Adrenal gland (tissue), 12 donors: ENCODE results near the gene ZC3H8. TPM values are rescaled to one million over a fixed set of nuclear protein-coding genes. Genes with fewer than 3 reads are reported as not detected.
A peak's percentile ranks its signal among the peaks of the same experiment; 100 is the strongest.

Source experiments
- DNase-seq, 7 donors: peaks; one replicate each; pipeline ENCODE4 v3.0.0-alpha.2; 2019 to 2020
- H3K27ac ChIP-seq, 5 donors: fragments of 200-600 bp; sonication (generic) in 4 of 5; 1 replicate in 3 of 5; 2 replicates in 2 of 5; pipeline versions ENCODE4 v1.5.1 to v1.8.0; 2016 to 2020; ENCODE audit warnings: mild to moderate bottlenecking in 1 of 5
- H3K27me3 ChIP-seq: fragments of 200-600 bp; 2 replicates; pipeline ENCODE4 v1.8.0; 2021
- H3K36me3 ChIP-seq, 2 donors: fragments of 200-600 bp; replicated peaks in 1 of 2; 1 replicate in 1 of 2; 2 replicates in 1 of 2; pipeline versions ENCODE4 v1.5.1 to v1.8.0; 2018 to 2022
- H3K4me1 ChIP-seq, 2 donors: fragments of 200-600 bp; replicated peaks in 1 of 2; 1 replicate in 1 of 2; 2 replicates in 1 of 2; pipeline versions ENCODE4 v1.5.1 to v1.8.0; 2018 to 2021
- H3K4me3 ChIP-seq, 4 donors: fragments of 200-600 bp; sonication (generic) in 3 of 4; one replicate each; pipeline ENCODE4 v1.5.1; 2016 to 2018
- H3K9me3 ChIP-seq, 3 donors: fragments of 200-600 bp; sonication (generic) in 1 of 3; replicated peaks in 1 of 3; 1 replicate in 2 of 3; 2 replicates in 1 of 3; pipeline versions ENCODE4 v1.5.1 to v1.8.0; 2016 to 2021
- CTCF ChIP-seq, 6 experiments: fragments of 450-650 bp in 4 of 6; fragments of 200-600 bp in 2 of 6; sonication (generic) in 1 of 6; IDR thresholded peaks; 1 replicate in 5 of 6; 2 replicates in 1 of 6; pipeline versions ENCODE4 v1.5.1 to v1.8.0; 2016 to 2021; ENCODE audit warnings: antibody characterized with exemption in 6 of 6, mild to moderate bottlenecking in 2 of 6, moderate library complexity in 1 of 6
- POLR2A ChIP-seq, 2 donors: fragments of 450-650 bp; IDR thresholded peaks; one replicate each; pipeline ENCODE4 v1.6.1; 2017; ENCODE audit warnings: antibody characterized with exemption in 2 of 2, mild to moderate bottlenecking in 2 of 2, moderate library complexity in 1 of 2
- WGBS, 4 donors: extraction: QIAGEN DNeasy Blood & Tissue Kit in 2 of 4; methylation state at CpG; one replicate each; pipeline versions ENCODE4 v1.1.5 to v1.1.7; 2013 to 2017; 5-methylcytosine and 5-hydroxymethylcytosine counted together
- intact Hi-C, 2 donors: fragments of 100-400 bp; cut with DNase I; formaldehyde crosslinking; loops; one replicate each; pipeline versions ENCODE4 v1.14.1 to v1.15.0; 2022 to 2023
- polyA plus RNA-seq, 3 donors: library from polyadenylated mRNA; stranded (reverse); fragments of 200-250 nt in 2 of 3; fragments of 350-450 nt in 1 of 3; fragmentation: Illumina TruSeq in 1 of 3; extraction: RNeasy Lipid Tissue Mini Kit (QIAGEN cat#74804) in 1 of 3; gene quantifications; one replicate each; pipeline ENCODE4 v1.2.3, GENCODE V29; 2013 to 2014
- total RNA-seq, 9 donors: library from RNA; depleted of rRNA in 4 of 9; stranded (reverse); fragments of >200 nt in 4 of 9; fragments of 120-200 nt in 1 of 9; fragmentation: NEBNext Ultra II Directional in 1 of 9; extraction: Animal tissue kit (Norgen Biotek cat#: 25700) in 1 of 9; gene quantifications; one replicate each; pipeline versions ENCODE4 v1.1.0 to v1.2.4, GENCODE V29; 2013 to 2023
- donor health status: healthy with polysubstance abuse.
- donor health status: Bipolar disorder and iron deficiency.
- donor health status: DM: yes; HTN: yes; CAD: no.
- donor health status: DM: no; HTN: no; CAD: no.
- donor health status: DM: no; HTN: no; CAD: no.
- donor health status: DM: yes; HTN: yes; CAD: no.

Gene ZC3H8
- total and polyA plus RNA-seq, 12 donors = 0.85 to 17.4 (median 7.6) TPM

- no peak overlapping the region for H3K4me3 ChIP-seq
- H3K27me3 ChIP-seq = no peaks in the 10 kb centered on the region
- H3K27ac ChIP-seq = no peak overlapping the region
- no peaks in the 10 kb centered on the region for H3K36me3 ChIP-seq
- no peaks in the 10 kb centered on the region for H3K9me3 ChIP-seq
- no peaks in the 10 kb centered on the region for H3K4me1 ChIP-seq
- intact Hi-C loops = no loop called here
- no peak for DNase-seq
- 89 to 96% (median 93%) methylated on average over 4 of the region's 4 CpGs for WGBS, 4 donors
- TF ChIP-seq POLR2A (IDR thresholded peaks at IDR 0.05) = no peak
- TF ChIP-seq CTCF (IDR thresholded peaks at IDR 0.05) = no peak
These were observed 84.3 kb downstream of the ZC3H8 start for GRCh38 chr2:112170495-112170894.

GRCh38 chr2:112168422-112169124 is 86.3 kb downstream of the ZC3H8 start:
- peak in 1 of 7 donors; percentile 28 for DNase-seq
- TF ChIP-seq POLR2A (IDR thresholded peaks at IDR 0.05) (no peak), CTCF (IDR thresholded peaks at IDR 0.05) (no peak)
- H3K4me3 ChIP-seq = no peak overlapping the region
- no peaks in the 10 kb centered on the region for H3K4me1 ChIP-seq
- no peaks in the 10 kb centered on the region for H3K27me3 ChIP-seq
- no peaks in the 10 kb centered on the region for H3K36me3 ChIP-seq
- no peak overlapping the region for H3K27ac ChIP-seq
- intact Hi-C loops = no loop called here
- 86 to 88% (median 87%) methylated on average over 6 to 10 of the region's 10 CpGs for WGBS, 4 donors
- H3K9me3 ChIP-seq = no peaks in the 10 kb centered on the region

- TF ChIP-seq CTCF (IDR thresholded peaks at IDR 0.05) (no peak), POLR2A (IDR thresholded peaks at IDR 0.05) (no peak)
- no peaks in the 10 kb centered on the region for H3K27me3 ChIP-seq
- no peaks in the 10 kb centered on the region for H3K36me3 ChIP-seq
- DNase-seq = no peak
- 79 to 87% (median 82%) methylated on average over 11 to 14 of the region's 14 CpGs for WGBS, 4 donors
- no peak overlapping the region for H3K4me3 ChIP-seq
- H3K4me1 ChIP-seq = no peaks in the 10 kb centered on the region
- no peak overlapping the region for H3K27ac ChIP-seq
- no peaks in the 10 kb centered on the region for H3K9me3 ChIP-seq
- intact Hi-C loops = no loop called here
These were observed 87.9 kb downstream of the ZC3H8 start for GRCh38 chr2:112166806-112167499.

GRCh38 chr2:112165296-112165695 is 89.5 kb downstream of the ZC3H8 start:
- Histone ChIP-seq H3K4me3 (no peak overlapping the region), H3K27ac (no peak overlapping the region), H3K9me3 (no peaks in the 10 kb centered on the region), H3K36me3 (no peaks in the 10 kb centered on the region), H3K27me3 (no peaks in the 10 kb centered on the region), H3K4me1 (no peaks in the 10 kb centered on the region)
- intact Hi-C loops = no loop called here
- WGBS, 4 donors = 93 to 95% (median 94%) methylated on average over 4 of the region's 4 CpGs
- peak in 1 of 7 donors; percentile 13 for DNase-seq
- TF ChIP-seq CTCF (IDR thresholded peaks at IDR 0.05) = no peak
- TF ChIP-seq POLR2A (IDR thresholded peaks at IDR 0.05) = no peak
